Measurements from ENCODE around the gene LIN52. TPM values are rescaled to one million over a fixed set of nuclear protein-coding genes. Genes with fewer than 3 reads are reported as not detected.
A peak's percentile ranks its signal among the peaks of the same experiment; 100 is the strongest.

The LIN52 gene
- total and polyA plus RNA-seq, 5 donors from 2014 or later = 11.1 to 14.9 (median 14.1) TPM

DNA sequence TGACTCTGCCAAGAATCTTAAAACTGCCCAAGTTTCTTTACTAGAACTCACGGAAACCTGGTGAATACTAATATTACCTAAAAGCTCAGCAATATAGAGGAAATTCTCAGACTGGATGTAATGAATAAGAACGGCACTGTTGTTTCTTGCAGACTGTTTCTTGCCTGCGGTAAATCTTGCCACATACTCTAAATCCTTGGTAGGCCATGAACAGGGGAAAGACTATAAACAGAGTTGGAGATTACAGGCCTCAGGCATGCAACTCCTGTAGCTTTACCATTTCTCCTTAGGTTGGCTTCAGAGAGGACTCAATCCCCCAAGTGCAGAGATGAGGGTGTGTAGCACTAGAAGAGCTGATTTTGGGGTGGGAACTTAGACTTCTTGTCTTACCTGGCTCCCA, 1.6 kb upstream of the LIN52 start:
- H3K27ac ChIP-seq (ENCODE audit: insufficient read depth, low read length, poor library complexity, severe bottlenecking) = no peak overlapping the region

DNA sequence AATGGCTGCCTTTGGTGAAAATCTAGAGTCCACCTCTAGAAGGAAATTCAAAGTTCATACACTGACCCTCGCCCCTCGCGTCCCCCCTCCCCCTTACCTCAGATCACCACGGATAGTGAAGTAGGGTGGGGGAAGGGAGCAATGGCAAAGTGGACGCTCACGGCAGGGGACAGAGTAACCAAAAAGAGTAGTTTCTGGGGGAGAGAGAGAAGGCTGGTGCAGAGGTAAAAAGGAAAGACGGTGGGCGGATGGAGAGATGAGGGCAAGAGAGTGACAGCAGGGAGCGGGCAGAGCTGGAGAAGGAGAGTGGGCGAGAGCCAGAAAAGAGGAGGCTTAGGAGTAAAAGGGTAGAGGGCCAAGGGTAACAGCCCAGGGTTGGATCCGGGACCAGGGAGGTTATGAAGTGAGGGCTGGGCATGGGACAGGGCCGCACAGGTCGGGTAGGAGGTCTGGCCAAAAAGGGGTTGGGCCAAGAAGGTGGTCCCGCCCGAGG, 926 bp upstream of the LIN52 start:
- no peaks in the 10 kb centered on the region for H3K27me3 Mint-ChIP-seq
- peak overlapping the region; percentile 90 to 99 (median 94) for H3K4me3 Mint-ChIP-seq
- H3K4me1 ChIP-seq (ENCODE audit: control insufficient read depth, insufficient read depth, low read length, poor library complexity, severe bottlenecking) = peaks cover 18% of the 10 kb centered on the region
- peak overlapping the region; percentile 72 for H3K27ac ChIP-seq (ENCODE audit: insufficient read depth, low read length, poor library complexity, severe bottlenecking)
- no peak for DNase-seq
- H3K36me3 ChIP-seq (ENCODE audit: control insufficient read depth, insufficient read depth, low read length) = no peaks in the 10 kb centered on the region
- H3K9me3 Mint-ChIP-seq = no peaks in the 10 kb centered on the region
- H3K36me3 Mint-ChIP-seq = peaks cover 2% of the 10 kb centered on the region
- peak overlapping the region; percentile 76 for H3K4me3 ChIP-seq (ENCODE audit: low read depth, low read length)
- peaks cover 15 to 44% (median 26%) of the 10 kb centered on the region in 4 donors for H3K4me1 Mint-ChIP-seq
- ATAC-seq (ENCODE audit: low read depth in 2 of 2) = no peak
- no peaks in the 10 kb centered on the region for H3K27me3 ChIP-seq (ENCODE audit: control insufficient read depth, insufficient read depth, low read length)
- H3K9me3 ChIP-seq (ENCODE audit: control insufficient read depth in 2 of 2, low read length in 2 of 2) = no peaks in the 10 kb centered on the region
- H3K27ac Mint-ChIP-seq = peak overlapping the region; percentile 63 to 98 (median 93)

More for the DNA sequence above, 1.6 kb upstream of the LIN52 start:
- ATAC-seq (ENCODE audit: low read depth in 2 of 2) = no peak
- peak overlapping the region; percentile 90 to 99 (median 94) for H3K4me3 Mint-ChIP-seq
- H3K27me3 Mint-ChIP-seq = no peaks in the 10 kb centered on the region
- peaks cover 15 to 42% (median 23%) of the 10 kb centered on the region in 4 donors for H3K4me1 Mint-ChIP-seq
- H3K9me3 Mint-ChIP-seq = no peaks in the 10 kb centered on the region
- Histone ChIP-seq H3K36me3 (ENCODE audit: control insufficient read depth, insufficient read depth, low read length) (no peaks in the 10 kb centered on the region), H3K9me3 (ENCODE audit: control insufficient read depth in 2 of 2, low read length in 2 of 2) (no peaks in the 10 kb centered on the region), H3K27me3 (ENCODE audit: control insufficient read depth, insufficient read depth, low read length) (no peaks in the 10 kb centered on the region), H3K4me3 (ENCODE audit: low read depth, low read length) (peak overlapping the region; percentile 76), H3K4me1 (ENCODE audit: control insufficient read depth, insufficient read depth, low read length, poor library complexity, severe bottlenecking) (peaks cover 18% of the 10 kb centered on the region)
- H3K36me3 Mint-ChIP-seq = no peaks in the 10 kb centered on the region
- peak overlapping the region in 2 of 3 donors; percentile 32 to 93 for H3K27ac Mint-ChIP-seq
- no peak for DNase-seq

DNA sequence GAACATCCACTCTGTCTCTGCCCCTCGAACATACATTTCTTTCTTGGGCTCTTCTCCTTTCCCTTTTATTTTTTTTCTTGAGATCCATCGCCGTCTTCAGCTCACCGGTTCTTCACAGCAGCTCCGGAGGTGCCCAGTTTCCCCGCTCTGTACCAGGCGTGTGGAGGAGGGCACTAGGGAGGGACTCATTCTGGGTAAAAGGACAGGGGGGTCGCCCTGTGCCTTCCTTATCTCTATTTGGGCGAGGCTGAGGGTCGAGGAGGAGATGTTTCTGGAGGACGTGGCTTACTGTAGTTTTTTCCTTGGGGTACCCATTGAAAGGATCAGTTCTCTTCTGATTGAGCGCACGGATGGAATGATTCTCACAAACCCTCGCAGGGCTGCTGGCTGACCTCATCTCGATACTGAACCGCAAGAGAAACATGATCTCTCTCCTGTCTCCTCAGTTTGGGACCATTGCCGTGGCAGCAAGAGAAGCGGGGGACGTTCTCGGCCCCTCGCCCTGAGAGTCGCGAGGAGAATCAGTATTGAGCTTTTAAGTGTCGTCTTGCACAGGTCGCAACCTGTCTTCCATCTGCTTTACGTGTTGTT, 386 bp downstream of the LIN52 start:
- Mint-ChIP-seq H3K27me3 (no peaks in the 10 kb centered on the region), H3K27ac (peak overlapping the region; percentile 76 to 98 (median 93)), H3K9me3 (no peaks in the 10 kb centered on the region), H3K4me3 (peak overlapping the region; percentile 90 to 99 (median 94)), H3K4me1 (peaks cover 15 to 48% (median 31%) of the 10 kb centered on the region in 4 donors), H3K36me3 (peaks cover 6% of the 10 kb centered on the region)
- no peaks in the 10 kb centered on the region for H3K36me3 ChIP-seq (ENCODE audit: control insufficient read depth, insufficient read depth, low read length)
- ATAC-seq (ENCODE audit: low read depth in 2 of 2) (peak in 1 of 2 donors; percentile 1), DNase-seq (no peak)
- no peaks in the 10 kb centered on the region for H3K9me3 ChIP-seq (ENCODE audit: control insufficient read depth in 2 of 2, low read length in 2 of 2)
- peak overlapping the region; percentile 98 for H3K4me3 ChIP-seq (ENCODE audit: low read depth, low read length)
- peaks cover 18% of the 10 kb centered on the region for H3K4me1 ChIP-seq (ENCODE audit: control insufficient read depth, insufficient read depth, low read length, poor library complexity, severe bottlenecking)
- no peaks in the 10 kb centered on the region for H3K27me3 ChIP-seq (ENCODE audit: control insufficient read depth, insufficient read depth, low read length)
- H3K27ac ChIP-seq (ENCODE audit: insufficient read depth, low read length, poor library complexity, severe bottlenecking) = peak overlapping the region; percentile 78

DNA sequence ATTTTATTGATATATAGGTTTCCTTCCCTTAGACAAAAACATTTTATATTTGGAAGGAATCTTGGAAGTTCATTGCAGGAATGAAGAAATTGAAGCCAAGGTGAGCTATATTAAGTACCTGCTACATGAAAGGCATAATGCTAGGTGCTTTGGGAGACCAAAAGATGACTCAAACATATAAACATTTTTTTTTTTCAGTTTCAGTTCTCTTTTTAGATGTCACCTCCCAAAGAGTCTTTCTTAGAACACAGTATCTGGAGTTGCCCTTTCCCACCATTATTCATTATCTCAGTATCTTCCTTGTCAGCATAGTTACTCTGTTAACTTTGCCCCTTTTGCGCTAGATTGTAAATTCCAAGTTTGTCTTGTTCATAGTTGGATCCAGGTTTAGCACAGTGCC, 1.1 kb downstream of the LIN52 start:
- Mint-ChIP-seq H3K36me3 (peaks cover 9% of the 10 kb centered on the region), H3K4me1 (peaks cover 17 to 46% (median 28%) of the 10 kb centered on the region in 4 donors), H3K9me3 (no peaks in the 10 kb centered on the region), H3K27ac (peak overlapping the region; percentile 76 to 98 (median 93)), H3K27me3 (no peaks in the 10 kb centered on the region), H3K4me3 (peak overlapping the region; percentile 90 to 99 (median 94))
- DNase-seq = peak in 1 of 3 donors; percentile 53
- Histone ChIP-seq H3K27me3 (ENCODE audit: control insufficient read depth, insufficient read depth, low read length) (no peaks in the 10 kb centered on the region), H3K4me3 (ENCODE audit: low read depth, low read length) (peak overlapping the region; percentile 98), H3K9me3 (ENCODE audit: control insufficient read depth in 2 of 2, low read length in 2 of 2) (no peaks in the 10 kb centered on the region), H3K27ac (ENCODE audit: insufficient read depth, low read length, poor library complexity, severe bottlenecking) (peak overlapping the region; percentile 78), H3K4me1 (ENCODE audit: control insufficient read depth, insufficient read depth, low read length, poor library complexity, severe bottlenecking) (peaks cover 18% of the 10 kb centered on the region), H3K36me3 (ENCODE audit: control insufficient read depth, insufficient read depth, low read length) (peaks cover under 1% of the 10 kb centered on the region)
- no peak for ATAC-seq (ENCODE audit: low read depth in 2 of 2)

DNA sequence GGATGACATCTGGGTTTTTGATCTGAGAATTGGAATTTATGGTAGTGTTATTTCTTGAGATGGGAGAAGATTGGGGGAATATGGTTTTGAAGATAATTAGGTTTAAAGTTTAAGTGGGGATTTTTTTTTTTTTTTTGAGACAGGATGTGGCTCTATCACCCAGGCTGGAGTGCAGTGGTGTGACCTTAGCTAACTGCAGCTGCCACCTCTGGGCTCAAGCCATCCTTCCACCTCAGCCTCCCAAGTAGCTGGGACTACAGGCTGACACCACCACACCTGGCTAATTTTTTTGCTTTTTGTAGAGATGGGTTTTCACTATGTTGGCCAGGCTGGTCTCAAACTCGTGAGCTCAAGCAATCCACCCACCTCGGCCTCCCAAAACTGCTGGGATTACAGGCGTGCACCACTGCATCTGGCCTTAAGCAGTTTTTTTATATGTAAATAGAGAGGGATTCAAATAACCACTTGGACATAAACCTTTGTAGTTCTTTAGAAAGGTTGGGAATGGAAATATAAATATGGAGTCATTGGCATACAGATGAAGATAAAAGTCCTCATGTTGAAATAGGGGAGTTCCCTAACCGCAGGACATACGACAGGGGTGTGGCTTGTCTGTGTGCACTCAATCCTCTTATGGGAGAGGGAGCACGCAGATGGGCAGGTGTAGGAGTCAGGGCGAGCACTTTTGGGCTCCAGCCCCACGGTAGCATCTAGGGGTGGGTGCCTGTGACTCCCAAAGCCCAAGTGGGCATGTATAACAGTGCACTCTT, 4.7 kb downstream of the LIN52 start:
- H3K27ac ChIP-seq (ENCODE audit: insufficient read depth, low read length, poor library complexity, severe bottlenecking) = no peak overlapping the region
- H3K9me3 ChIP-seq (ENCODE audit: control insufficient read depth in 2 of 2, low read length in 2 of 2) = no peaks in the 10 kb centered on the region
- no peaks in the 10 kb centered on the region for H3K27me3 ChIP-seq (ENCODE audit: control insufficient read depth, insufficient read depth, low read length)
- Mint-ChIP-seq H3K27ac (no peak overlapping the region), H3K4me1 (peaks cover 13 to 26% (median 19%) of the 10 kb centered on the region in 4 donors), H3K4me3 (peak overlapping the region in 1 of 4 donors; percentile 51), H3K9me3 (no peaks in the 10 kb centered on the region), H3K27me3 (no peaks in the 10 kb centered on the region), H3K36me3 (peaks cover 13% of the 10 kb centered on the region)
- peaks cover 13% of the 10 kb centered on the region for H3K36me3 ChIP-seq (ENCODE audit: control insufficient read depth, insufficient read depth, low read length)
- peak in 1 of 3 donors; percentile 31 for DNase-seq
- ATAC-seq (ENCODE audit: low read depth in 2 of 2) = no peak
- peaks cover 10% of the 10 kb centered on the region for H3K4me1 ChIP-seq (ENCODE audit: control insufficient read depth, insufficient read depth, low read length, poor library complexity, severe bottlenecking)
- no peak overlapping the region for H3K4me3 ChIP-seq (ENCODE audit: low read depth, low read length)

DNA sequence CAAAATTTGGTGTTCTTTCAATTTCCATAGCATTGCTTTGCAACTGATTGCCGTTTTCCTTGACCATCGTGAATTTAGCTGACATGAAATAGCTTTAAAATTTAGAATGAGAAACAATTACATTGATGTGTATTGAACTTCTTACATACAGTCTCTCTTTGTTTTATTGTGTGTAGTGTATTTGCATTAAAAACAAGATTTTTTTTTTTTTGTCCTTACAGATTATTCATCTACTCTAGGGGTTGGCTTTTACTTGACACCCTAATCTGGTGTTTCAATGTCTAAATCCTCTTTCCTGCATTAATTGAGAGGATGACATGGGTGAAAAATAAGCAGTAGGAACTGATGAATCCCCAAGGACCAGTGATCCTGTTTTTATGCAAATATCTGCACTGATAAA, 20.6 kb downstream of the LIN52 start:
- Histone ChIP-seq H3K4me3 (ENCODE audit: low read depth, low read length) (no peak overlapping the region), H3K27ac (ENCODE audit: insufficient read depth, low read length, poor library complexity, severe bottlenecking) (no peak overlapping the region), H3K36me3 (ENCODE audit: control insufficient read depth, insufficient read depth, low read length) (peaks cover 16% of the 10 kb centered on the region), H3K4me1 (ENCODE audit: control insufficient read depth, insufficient read depth, low read length, poor library complexity, severe bottlenecking) (no peaks in the 10 kb centered on the region), H3K27me3 (ENCODE audit: control insufficient read depth, insufficient read depth, low read length) (no peaks in the 10 kb centered on the region), H3K9me3 (ENCODE audit: control insufficient read depth in 2 of 2, low read length in 2 of 2) (no peaks in the 10 kb centered on the region)
- H3K36me3 Mint-ChIP-seq = peaks cover 49% of the 10 kb centered on the region
- no peak overlapping the region for H3K4me3 Mint-ChIP-seq
- no peak overlapping the region for H3K27ac Mint-ChIP-seq
- no peaks in the 10 kb centered on the region for H3K27me3 Mint-ChIP-seq
- no peak for DNase-seq
- H3K4me1 Mint-ChIP-seq = peaks cover 0 to 14% (median 0%) of the 10 kb centered on the region in 4 donors
- ATAC-seq (ENCODE audit: low read depth in 2 of 2) = no peak
- H3K9me3 Mint-ChIP-seq = no peaks in the 10 kb centered on the region

DNA sequence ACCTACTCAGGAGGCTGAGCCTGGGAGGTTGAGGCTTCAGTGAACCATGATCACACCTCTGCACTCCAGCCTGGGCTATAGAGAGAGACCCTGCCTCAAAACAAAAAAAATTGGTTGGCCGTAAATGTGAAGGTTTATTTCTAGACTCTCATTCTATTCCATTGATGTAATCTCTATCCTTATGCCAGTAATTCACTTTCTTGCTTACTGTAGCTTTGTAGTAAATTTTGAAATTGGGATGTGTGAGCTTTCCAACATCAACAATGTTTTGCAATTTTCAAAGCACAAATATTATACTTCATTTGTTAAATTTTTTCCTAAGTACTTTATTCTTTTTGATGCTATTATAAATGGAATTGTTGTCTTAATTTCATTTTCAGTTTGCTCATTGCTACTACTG, 24.6 kb downstream of the LIN52 start:
- Mint-ChIP-seq H3K27me3 (no peaks in the 10 kb centered on the region), H3K36me3 (peaks cover 35% of the 10 kb centered on the region), H3K4me1 (peaks cover 0 to 8% (median 0%) of the 10 kb centered on the region in 4 donors), H3K27ac (no peak overlapping the region), H3K4me3 (no peak overlapping the region), H3K9me3 (no peaks in the 10 kb centered on the region)
- Histone ChIP-seq H3K4me1 (ENCODE audit: control insufficient read depth, insufficient read depth, low read length, poor library complexity, severe bottlenecking) (no peaks in the 10 kb centered on the region), H3K27me3 (ENCODE audit: control insufficient read depth, insufficient read depth, low read length) (no peaks in the 10 kb centered on the region), H3K36me3 (ENCODE audit: control insufficient read depth, insufficient read depth, low read length) (peaks cover 11% of the 10 kb centered on the region), H3K27ac (ENCODE audit: insufficient read depth, low read length, poor library complexity, severe bottlenecking) (no peak overlapping the region), H3K4me3 (ENCODE audit: low read depth, low read length) (no peak overlapping the region), H3K9me3 (ENCODE audit: control insufficient read depth in 2 of 2, low read length in 2 of 2) (no peaks in the 10 kb centered on the region)
- ATAC-seq (ENCODE audit: low read depth in 2 of 2) (no peak), DNase-seq (no peak)
